WTC11 (cell line): ENCODE data around the gene SDF2L1. TPM values are rescaled to one million over a fixed set of nuclear protein-coding genes. Genes with fewer than 3 reads are reported as not detected.

Source experiments
- ATF1 ChIP-seq: sonication (generic); formaldehyde crosslinking; IDR thresholded peaks from 2 replicates; pipeline ENCODE4 v1.8.1; 2023; ENCODE audit warnings: mild to moderate bottlenecking, moderate library complexity, missing genetic modification reagents
- CREB1 ChIP-seq: sonication (generic); formaldehyde crosslinking; IDR thresholded peaks from 2 replicates; pipeline ENCODE4 v1.8.0; 2023; ENCODE audit warnings: mild to moderate bottlenecking, missing genetic modification reagents
- ELF4 ChIP-seq: sonication (generic); formaldehyde crosslinking; IDR thresholded peaks from 2 replicates; pipeline ENCODE4 v1.8.1; 2022; ENCODE audit warnings: low read depth, mild to moderate bottlenecking, moderate library complexity, missing genetic modification reagents
- EMX1 ChIP-seq: fragments of 250-450 bp; sonication (Bioruptor Pico); IDR thresholded peaks from 2 replicates; pipeline ENCODE4 v1.8.0; 2021; ENCODE audit warnings: mild to moderate bottlenecking
- JAZF1 ChIP-seq: fragments of 250-450 bp; sonication (Bioruptor Pico); IDR thresholded peaks from 2 replicates; pipeline ENCODE4 v1.9.0; 2021; ENCODE audit warnings: moderate library complexity, mild to moderate bottlenecking, inconsistent platforms
- NFATC4 ChIP-seq: fragments of 250-450 bp; sonication (Bioruptor Pico); IDR thresholded peaks from 2 replicates; pipeline ENCODE4 v1.9.0; 2021; ENCODE audit warnings: mild to moderate bottlenecking
- RORB ChIP-seq: fragments of 250-450 bp; sonication (Bioruptor Pico); IDR thresholded peaks from 2 replicates; pipeline ENCODE4 v1.9.0; 2021; ENCODE audit warnings: mild to moderate bottlenecking
- SMAD4 ChIP-seq: sonication (generic); formaldehyde crosslinking; IDR thresholded peaks from 2 replicates; pipeline ENCODE4 v1.8.0; 2022; ENCODE audit warnings: mild to moderate bottlenecking, missing genetic modification reagents
- SP1 ChIP-seq: sonication (generic); formaldehyde crosslinking; conservative IDR thresholded peaks from 2 replicates; pipeline ENCODE4 v1.8.1; 2022; ENCODE audit warnings: missing genetic modification reagents
- ZBTB21 ChIP-seq: sonication (generic); formaldehyde crosslinking; IDR thresholded peaks from 2 replicates; pipeline ENCODE4 v1.8.1; 2023; ENCODE audit warnings: mild to moderate bottlenecking, missing genetic modification reagents, borderline replicate concordance
- ZNF317 ChIP-seq: sonication (generic); formaldehyde crosslinking; IDR thresholded peaks from 2 replicates; pipeline ENCODE4 v1.8.1; 2023; ENCODE audit warnings: low read depth, mild to moderate bottlenecking, moderate library complexity, missing genetic modification reagents, borderline replicate concordance
- ZNF416 ChIP-seq: fragments of 250-450 bp; sonication (Bioruptor Pico); IDR thresholded peaks from 2 replicates; pipeline ENCODE4 v1.9.0; 2021; ENCODE audit warnings: mild to moderate bottlenecking, inconsistent platforms
- ZNF423 ChIP-seq: fragments of 250-450 bp; sonication (Bioruptor Pico); IDR thresholded peaks from 2 replicates; pipeline ENCODE4 v2.1.2; 2022; ENCODE audit warnings: mild to moderate bottlenecking, moderate library complexity
- total RNA-seq: library from RNA; stranded (reverse); gene quantifications from 3 replicates; pipeline ENCODE4 v1.2.3, GENCODE V29; 2021
- TF ChIP-seq, protein P1 (sequence below): sonication (generic); formaldehyde crosslinking; IDR thresholded peaks from 2 replicates; pipeline ENCODE4 v1.8.1; 2022; ENCODE audit warnings: mild to moderate bottlenecking, missing genetic modification reagents, moderate library complexity, borderline replicate concordance
- TF ChIP-seq, protein P2 (sequence below): fragments of 200-600 bp; IDR thresholded peaks from 2 replicates; pipeline ENCODE4 v1.8.0; 2022; ENCODE audit warnings: antibody characterized with exemption
- TF ChIP-seq, protein P3 (sequence below): fragments of 250-450 bp; sonication (Bioruptor Pico); IDR thresholded peaks from 2 replicates; pipeline ENCODE4 v1.8.0; 2021; ENCODE audit warnings: mild to moderate bottlenecking
- TF ChIP-seq, protein P4 (sequence below): sonication (generic); formaldehyde crosslinking; IDR thresholded peaks from 2 replicates; pipeline ENCODE4 v1.8.1; 2022; ENCODE audit warnings: mild to moderate bottlenecking, moderate library complexity, missing genetic modification reagents
- TF ChIP-seq, protein P5 (sequence below): sonication (generic); formaldehyde crosslinking; IDR thresholded peaks from 2 replicates; pipeline ENCODE4 v1.8.1; 2023; ENCODE audit warnings: mild to moderate bottlenecking, moderate library complexity, missing genetic modification reagents
- TF ChIP-seq, protein P6 (sequence below): sonication (generic); formaldehyde crosslinking; IDR thresholded peaks from 2 replicates; pipeline ENCODE4 v1.8.0; 2022; ENCODE audit warnings: mild to moderate bottlenecking, missing genetic modification reagents
- TF ChIP-seq, protein P7 (sequence below): fragments of 250-450 bp; sonication (Bioruptor Pico); IDR thresholded peaks from 2 replicates; pipeline ENCODE4 v1.9.0; 2021; ENCODE audit warnings: mild to moderate bottlenecking
- TF ChIP-seq, protein P8 (sequence below): sonication (generic); formaldehyde crosslinking; IDR thresholded peaks from 2 replicates; pipeline ENCODE4 v1.8.0; 2022; ENCODE audit warnings: mild to moderate bottlenecking, missing genetic modification reagents

The SDF2L1 gene
- total RNA-seq, 1 experiment from 2014 or later: 73.6 TPM

DNA sequence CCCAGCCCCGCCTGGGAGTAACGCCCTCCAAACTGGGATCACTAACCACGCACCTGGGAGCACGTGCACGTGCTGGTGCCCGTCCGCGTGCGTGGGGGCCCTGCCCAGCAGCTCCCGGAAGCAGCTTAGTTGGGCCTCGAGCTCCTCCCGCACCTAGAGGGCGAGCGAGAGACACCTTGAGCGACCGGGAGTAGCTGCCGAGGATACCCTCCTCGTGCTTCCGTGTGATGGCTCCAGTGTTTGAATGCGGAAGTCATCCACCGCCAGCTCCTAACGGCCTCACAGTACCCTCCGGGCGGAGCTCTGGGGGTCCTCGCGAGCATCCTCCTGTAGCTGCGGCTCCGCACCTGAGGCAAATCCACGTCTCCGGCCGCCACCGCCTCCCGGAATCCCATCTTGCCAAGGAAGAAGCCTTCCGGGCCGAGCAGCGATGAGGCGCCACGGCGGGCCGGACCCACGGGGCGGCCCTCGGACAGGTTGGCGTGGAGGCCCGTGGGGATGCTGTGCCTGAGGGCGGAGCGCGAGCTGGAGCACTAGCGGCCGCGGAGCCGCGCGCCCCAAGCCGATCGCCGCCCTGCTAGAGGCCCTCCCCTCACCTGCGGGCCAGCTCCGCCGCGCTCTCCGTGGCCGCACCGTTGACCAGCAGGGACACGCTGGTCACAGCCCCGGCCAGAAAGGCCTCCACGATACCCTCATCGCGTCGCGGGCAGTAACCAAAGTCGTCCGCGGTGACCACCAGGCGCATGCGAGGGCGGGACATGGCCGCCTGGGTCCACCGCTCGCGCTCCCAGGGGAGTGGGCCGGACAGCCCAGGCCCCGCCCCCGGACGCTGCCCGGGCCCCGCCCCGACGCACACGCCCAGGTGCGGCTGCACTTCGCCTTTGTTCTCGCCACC lies 12.6 kb upstream of the SDF2L1 start, which contains the start of gene YDJC (continued):
- TF ChIP-seq SMAD4 (CRISPR knock-in tag) (peak; percentile 90), ZNF416 (CRISPR knock-in tag) (no peak), SP1 (CRISPR knock-in tag) (peak; percentile 87), ATF1 (CRISPR knock-in tag) (peak; percentile 97), ZNF317 (peak; percentile 72), ZNF423 (CRISPR knock-in tag) (no peak), ZBTB21 (CRISPR knock-in tag) (no peak), RORB (CRISPR knock-in tag) (no peak), JAZF1 (CRISPR knock-in tag) (no peak), EMX1 (CRISPR knock-in tag) (no peak), ELF4 (CRISPR knock-in tag) (peak; percentile 93), CREB1 (CRISPR knock-in tag) (peak; percentile 95), NFATC4 (CRISPR knock-in tag) (no peak)
- TF ChIP-seq, protein P1, sequence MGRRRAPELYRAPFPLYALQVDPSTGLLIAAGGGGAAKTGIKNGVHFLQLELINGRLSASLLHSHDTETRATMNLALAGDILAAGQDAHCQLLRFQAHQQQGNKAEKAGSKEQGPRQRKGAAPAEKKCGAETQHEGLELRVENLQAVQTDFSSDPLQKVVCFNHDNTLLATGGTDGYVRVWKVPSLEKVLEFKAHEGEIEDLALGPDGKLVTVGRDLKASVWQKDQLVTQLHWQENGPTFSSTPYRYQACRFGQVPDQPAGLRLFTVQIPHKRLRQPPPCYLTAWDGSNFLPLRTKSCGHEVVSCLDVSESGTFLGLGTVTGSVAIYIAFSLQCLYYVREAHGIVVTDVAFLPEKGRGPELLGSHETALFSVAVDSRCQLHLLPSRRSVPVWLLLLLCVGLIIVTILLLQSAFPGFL (CRISPR knock-in tag): peak; percentile 93; the same call in 1 of the 2 replicates
- TF ChIP-seq, protein P2, sequence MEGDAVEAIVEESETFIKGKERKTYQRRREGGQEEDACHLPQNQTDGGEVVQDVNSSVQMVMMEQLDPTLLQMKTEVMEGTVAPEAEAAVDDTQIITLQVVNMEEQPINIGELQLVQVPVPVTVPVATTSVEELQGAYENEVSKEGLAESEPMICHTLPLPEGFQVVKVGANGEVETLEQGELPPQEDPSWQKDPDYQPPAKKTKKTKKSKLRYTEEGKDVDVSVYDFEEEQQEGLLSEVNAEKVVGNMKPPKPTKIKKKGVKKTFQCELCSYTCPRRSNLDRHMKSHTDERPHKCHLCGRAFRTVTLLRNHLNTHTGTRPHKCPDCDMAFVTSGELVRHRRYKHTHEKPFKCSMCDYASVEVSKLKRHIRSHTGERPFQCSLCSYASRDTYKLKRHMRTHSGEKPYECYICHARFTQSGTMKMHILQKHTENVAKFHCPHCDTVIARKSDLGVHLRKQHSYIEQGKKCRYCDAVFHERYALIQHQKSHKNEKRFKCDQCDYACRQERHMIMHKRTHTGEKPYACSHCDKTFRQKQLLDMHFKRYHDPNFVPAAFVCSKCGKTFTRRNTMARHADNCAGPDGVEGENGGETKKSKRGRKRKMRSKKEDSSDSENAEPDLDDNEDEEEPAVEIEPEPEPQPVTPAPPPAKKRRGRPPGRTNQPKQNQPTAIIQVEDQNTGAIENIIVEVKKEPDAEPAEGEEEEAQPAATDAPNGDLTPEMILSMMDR: no peak; the same call in 1 of the 2 replicates
- TF ChIP-seq, protein P3, sequence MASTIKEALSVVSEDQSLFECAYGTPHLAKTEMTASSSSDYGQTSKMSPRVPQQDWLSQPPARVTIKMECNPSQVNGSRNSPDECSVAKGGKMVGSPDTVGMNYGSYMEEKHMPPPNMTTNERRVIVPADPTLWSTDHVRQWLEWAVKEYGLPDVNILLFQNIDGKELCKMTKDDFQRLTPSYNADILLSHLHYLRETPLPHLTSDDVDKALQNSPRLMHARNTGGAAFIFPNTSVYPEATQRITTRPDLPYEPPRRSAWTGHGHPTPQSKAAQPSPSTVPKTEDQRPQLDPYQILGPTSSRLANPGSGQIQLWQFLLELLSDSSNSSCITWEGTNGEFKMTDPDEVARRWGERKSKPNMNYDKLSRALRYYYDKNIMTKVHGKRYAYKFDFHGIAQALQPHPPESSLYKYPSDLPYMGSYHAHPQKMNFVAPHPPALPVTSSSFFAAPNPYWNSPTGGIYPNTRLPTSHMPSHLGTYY (CRISPR knock-in tag): no peak
- TF ChIP-seq, protein P4, sequence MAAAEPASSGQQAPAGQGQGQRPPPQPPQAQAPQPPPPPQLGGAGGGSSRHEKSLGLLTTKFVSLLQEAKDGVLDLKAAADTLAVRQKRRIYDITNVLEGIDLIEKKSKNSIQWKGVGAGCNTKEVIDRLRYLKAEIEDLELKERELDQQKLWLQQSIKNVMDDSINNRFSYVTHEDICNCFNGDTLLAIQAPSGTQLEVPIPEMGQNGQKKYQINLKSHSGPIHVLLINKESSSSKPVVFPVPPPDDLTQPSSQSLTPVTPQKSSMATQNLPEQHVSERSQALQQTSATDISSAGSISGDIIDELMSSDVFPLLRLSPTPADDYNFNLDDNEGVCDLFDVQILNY (CRISPR knock-in tag): peak; percentile 95
- TF ChIP-seq, protein P5, sequence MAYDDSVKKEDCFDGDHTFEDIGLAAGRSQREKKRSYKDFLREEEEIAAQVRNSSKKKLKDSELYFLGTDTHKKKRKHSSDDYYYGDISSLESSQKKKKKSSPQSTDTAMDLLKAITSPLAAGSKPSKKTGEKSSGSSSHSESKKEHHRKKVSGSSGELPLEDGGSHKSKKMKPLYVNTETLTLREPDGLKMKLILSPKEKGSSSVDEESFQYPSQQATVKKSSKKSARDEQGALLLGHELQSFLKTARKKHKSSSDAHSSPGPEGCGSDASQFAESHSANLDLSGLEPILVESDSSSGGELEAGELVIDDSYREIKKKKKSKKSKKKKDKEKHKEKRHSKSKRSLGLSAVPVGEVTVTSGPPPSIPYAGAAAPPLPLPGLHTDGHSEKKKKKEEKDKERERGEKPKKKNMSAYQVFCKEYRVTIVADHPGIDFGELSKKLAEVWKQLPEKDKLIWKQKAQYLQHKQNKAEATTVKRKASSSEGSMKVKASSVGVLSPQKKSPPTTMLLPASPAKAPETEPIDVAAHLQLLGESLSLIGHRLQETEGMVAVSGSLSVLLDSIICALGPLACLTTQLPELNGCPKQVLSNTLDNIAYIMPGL (CRISPR knock-in tag): peak; percentile 78
- TF ChIP-seq, protein P6, sequence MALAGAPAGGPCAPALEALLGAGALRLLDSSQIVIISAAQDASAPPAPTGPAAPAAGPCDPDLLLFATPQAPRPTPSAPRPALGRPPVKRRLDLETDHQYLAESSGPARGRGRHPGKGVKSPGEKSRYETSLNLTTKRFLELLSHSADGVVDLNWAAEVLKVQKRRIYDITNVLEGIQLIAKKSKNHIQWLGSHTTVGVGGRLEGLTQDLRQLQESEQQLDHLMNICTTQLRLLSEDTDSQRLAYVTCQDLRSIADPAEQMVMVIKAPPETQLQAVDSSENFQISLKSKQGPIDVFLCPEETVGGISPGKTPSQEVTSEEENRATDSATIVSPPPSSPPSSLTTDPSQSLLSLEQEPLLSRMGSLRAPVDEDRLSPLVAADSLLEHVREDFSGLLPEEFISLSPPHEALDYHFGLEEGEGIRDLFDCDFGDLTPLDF (CRISPR knock-in tag): peak; percentile 97
- TF ChIP-seq, protein P7, sequence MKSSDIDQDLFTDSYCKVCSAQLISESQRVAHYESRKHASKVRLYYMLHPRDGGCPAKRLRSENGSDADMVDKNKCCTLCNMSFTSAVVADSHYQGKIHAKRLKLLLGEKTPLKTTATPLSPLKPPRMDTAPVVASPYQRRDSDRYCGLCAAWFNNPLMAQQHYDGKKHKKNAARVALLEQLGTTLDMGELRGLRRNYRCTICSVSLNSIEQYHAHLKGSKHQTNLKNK (CRISPR knock-in tag): no peak
- TF ChIP-seq, protein P8, sequence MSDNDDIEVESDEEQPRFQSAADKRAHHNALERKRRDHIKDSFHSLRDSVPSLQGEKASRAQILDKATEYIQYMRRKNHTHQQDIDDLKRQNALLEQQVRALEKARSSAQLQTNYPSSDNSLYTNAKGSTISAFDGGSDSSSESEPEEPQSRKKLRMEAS (CRISPR knock-in tag): peak; percentile 100
- TF ChIP-seq, all 79 proteins: peak for 44
